HG03280 (cell line): ENCODE measurements around the gene TXNDC8.

Experiments used
- ATAC-seq: cut with Tn5 transposase; IDR thresholded peaks from one replicate; pipeline ENCODE4 v1.9.1; 2021; ENCODE audit warnings: mild to moderate bottlenecking, moderate library complexity; ENCODE audit not compliant: unreplicated experiment

Gene TXNDC8

DNA sequence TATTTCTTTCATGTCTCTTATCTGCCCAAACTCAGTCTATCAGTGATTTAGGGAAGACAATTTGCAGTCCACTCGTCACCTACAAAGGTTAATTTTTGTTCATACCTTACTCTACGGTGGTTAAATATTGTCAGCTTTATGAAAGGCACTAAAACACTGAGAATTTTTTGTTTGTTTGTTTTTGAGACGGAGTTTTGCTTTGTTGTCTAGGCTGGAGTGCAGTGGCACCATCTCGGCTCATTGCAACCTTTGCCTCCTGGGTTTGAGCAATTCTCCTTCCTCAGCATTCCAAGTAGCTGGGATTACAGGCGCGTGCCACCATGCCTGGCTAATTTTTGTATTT is 55.0 kb downstream of the TXNDC8 start:
- no peak for ATAC-seq

DNA sequence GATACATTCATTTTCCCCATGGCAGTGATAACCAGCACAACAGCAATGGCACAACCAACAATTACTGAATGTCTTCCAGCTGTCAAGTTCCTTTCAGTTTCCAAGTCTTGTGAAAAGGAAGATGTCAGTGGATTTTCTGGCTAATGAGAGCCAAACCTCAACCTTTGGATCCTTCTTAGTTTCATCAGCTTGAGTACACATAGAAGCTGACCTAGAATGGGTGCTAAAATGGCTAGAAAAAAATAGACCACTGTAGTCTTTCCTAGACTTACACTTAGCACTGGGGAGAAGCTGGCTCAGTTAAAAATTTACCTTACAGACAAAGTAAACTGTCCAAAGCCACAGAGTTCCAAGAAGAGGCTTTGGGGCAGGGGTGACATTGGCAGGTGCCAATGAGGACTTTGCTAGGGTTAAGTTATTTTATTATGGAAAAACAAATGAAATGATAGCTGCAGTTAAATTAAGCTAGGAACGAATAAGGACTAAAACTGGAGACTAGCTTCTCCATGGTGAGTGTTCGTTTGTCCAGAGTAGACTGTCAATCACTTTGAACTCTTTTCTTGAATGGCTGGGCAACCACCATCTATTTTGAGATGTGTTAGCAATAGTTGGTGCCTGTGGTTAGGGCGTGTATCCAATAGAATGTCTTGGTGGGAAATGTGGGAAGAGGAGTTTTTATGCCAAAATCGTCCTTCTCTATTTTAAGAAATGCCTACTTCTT is 55.5 kb downstream of the TXNDC8 start:
- ATAC-seq = no peak

GRCh38 chr9:110278080-110278707 is 59.5 kb downstream of the TXNDC8 start:
- no peak for ATAC-seq

DNA sequence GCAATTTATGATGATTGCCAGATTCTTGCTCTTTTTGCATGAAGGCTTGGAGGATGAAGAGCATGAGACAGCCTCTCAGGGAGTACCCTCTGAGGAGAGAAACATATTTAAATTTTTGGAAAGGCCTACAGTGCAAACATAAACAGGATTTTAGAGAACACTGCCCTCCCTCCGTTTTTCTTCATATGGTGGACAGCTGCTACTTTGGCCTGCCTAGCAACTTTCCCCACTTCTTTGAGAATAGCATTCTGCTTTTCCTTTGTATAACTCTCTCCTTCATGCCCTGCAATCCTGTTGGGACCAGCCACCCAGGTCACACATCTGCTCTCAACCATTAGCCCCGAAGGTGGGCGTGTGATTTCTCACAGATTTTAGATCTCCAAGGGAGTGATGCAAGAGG is 60.9 kb downstream of the TXNDC8 start:
- no peak for ATAC-seq

- no peak for ATAC-seq
These were observed 67.3 kb downstream of the TXNDC8 start for GRCh38 chr9:110270211-110270995.

DNA sequence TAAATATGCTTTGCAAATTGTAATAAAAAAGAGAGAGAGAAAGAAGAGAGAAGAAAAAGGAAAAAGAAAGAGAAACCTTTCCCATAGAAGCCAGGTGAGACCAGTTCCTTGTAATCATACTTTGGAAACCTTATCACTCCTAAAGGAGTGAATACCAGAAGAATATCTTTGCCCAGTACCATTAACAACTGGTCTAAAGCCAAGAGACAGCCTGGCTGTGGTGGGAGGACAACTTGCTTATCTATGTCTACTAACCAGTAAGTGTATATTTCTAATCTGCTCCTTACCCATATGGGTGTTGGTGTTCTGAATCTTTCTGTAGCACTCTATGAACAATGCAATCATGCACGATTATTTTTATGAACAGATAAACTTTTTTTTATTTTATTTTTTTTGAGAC is 70.9 kb downstream of the TXNDC8 start:
- no peak for ATAC-seq

DNA sequence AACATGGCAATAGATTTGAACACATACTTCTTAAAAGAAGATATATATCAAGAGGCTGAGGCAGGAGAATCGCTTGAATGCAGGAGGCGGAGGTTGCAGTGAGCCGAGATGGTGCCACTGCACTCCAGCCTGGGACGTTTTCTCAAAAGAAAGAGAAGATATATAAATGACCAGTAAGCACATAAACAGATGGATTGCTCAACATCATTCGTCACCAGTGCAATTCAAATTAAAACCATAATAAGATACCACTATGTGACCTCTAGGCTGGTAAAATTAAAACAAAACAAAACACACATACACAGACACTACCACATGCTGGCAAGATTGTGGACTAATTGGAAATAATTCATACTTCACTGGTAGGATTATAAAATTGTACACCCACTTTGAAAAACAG is 76.0 kb downstream of the TXNDC8 start:
- ATAC-seq = no peak

- no peak for ATAC-seq
These were observed 76.8 kb downstream of the TXNDC8 start for GRCh38 chr9:110260911-110261310.

DNA sequence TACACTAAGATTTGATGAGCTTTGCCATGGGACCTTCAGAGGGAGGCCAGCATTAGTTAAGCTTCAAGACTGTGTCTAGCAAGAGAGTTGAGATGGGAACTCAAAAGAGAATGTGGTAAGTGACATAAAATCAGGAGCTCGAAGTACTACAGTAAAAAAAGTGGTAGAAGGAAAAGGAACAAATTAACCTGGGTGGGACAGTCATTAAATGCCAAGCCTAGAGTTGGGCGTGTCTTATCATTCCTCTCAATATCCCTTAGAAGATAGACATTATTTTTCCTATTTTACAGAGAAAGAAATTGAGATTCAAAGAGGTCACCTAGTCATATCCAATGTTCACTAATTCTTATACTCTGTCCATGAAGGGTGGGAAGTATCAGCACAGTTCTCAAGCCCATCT is 78.1 kb downstream of the TXNDC8 start:
- ATAC-seq = no peak

- no peak for ATAC-seq
These were observed 79.0 kb downstream of the TXNDC8 start for GRCh38 chr9:110258690-110259091.

- ATAC-seq = no peak
These were observed 79.7 kb downstream of the TXNDC8 start for GRCh38 chr9:110257956-110258355.

DNA sequence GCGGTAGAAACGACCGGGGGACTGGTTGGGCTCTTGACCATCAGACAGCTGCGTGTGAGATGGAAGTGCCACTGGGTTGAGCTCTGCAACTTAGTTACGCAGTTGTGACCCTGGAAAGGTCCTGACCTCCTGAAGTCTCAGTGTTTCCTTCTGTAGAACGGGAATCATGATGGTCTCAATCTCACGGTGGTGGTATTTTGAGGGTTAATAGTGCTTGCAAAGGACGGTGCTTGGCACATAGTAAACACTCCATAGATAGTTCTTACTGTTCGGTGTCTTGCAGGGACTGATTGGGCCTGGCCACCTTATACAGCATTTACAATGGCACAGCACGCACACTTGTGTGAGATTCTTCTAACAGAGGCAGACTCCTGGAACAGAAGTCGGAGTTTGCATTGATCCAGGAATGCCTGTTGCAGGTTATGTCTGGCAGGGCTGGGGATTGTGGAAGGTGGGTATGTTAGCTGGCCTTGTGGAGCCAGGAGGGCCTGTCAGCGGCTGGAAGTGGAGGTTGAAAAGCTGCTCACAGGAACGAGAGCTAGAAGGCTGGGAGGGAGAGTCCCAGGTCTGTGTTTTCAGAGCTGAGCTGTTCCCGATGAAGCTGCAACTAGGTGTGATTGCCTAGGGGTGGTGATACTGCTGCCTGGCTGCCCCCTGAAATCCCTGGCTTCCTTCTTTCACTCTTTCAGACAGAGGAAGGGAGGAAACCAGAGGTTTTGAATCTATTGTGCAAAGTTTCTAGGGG is 80.4 kb downstream of the TXNDC8 start:
- ATAC-seq = peak; percentile 2

DNA sequence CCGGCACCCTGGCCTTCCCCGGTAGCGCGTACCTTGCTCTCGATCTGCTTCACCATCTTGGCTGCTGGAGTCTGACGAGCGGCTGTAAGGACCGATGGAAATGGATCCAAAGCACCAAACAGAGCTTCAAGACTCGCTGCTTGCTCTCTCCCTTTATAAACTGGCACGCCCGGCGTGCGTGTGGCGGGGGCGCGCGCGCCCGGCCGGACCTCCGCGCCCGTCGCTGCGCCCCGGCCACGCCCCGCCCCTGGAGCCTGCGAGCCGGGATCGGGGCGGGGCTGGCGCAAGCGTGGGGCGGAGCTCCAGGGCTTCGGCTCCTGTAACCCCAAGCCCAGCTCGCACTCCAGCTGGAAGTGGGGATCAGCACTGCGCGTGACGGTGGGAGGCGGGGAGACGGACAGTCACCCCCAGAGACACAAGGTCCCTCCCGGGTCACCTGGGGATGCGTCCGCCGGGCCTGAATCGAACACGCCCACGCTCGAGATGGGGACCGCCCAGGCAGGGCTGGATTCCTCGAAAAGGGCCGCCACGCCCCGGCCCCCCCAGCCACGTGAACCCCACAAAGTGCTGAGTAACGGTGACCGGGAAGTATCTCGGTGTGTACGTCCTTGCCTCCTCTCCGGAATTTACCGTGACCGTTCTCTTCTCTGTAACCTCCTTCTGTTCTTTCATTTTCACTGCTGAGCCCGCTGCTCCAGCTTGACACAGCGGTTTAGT is 81.1 kb downstream of the TXNDC8 start, which contains the start of gene TXN:
TXN (minus strand) TSS at position 128 of the 717 bp plus-strand sequence; CDS start at position 56, 72 bp downstream.
- peak; percentile 72 for ATAC-seq

- ATAC-seq = peak; percentile 27
These were observed 81.9 kb downstream of the TXNDC8 start for GRCh38 chr9:110255463-110256379.

DNA sequence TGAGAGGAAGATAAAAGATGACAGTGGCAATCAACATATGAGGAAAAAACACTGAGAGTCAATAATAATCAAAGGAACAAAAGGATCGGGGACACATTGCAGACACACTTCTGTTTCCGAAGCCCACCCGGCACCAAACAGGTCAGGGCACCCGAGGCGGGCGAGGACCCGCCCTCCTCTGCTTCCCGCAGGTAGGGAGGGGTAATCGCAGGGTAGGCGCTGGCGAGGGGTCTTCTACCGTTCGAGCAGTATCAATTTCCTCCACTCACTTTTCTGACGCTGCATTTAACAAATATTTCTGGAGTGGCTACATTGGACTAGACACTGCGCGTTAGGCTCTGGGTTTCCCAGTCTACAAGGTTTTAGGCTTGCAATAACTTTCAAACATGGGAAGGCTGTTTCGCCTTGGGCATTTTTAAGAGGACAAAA is 82.6 kb downstream of the TXNDC8 start:
- no peak for ATAC-seq

DNA sequence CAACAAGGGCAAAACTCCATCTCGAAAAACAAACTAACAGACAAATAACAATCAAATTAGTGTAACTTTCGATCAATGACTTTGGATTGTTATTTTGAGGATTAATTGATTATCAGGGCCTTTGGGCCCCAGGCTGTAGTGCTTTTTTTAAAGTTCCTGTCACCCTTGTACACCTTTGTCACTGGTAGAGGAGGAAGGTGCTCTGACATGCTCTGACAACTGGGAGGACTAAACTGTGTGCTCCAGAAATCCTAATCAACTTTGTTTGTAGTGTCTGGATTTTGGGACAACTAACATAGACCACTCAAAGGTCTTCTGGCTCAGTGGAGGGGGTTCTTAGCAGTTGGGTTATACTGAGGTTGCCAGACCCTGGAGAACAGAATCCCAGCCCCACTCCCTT is 83.2 kb downstream of the TXNDC8 start:
- no peak for ATAC-seq
